ENCODE measurements around the gene PGBD5. TPM values are rescaled to one million over a fixed set of nuclear protein-coding genes. Genes with fewer than 3 reads are reported as not detected.

PGBD5 gene
- total and polyA plus RNA-seq, 9 of the 15 experiments (the other 6 are each of a cell fraction or from before 2014, with no cell fraction given), result under 0.01 to 0.40 (median 0.10) TPM; not detected in 3

GRCh38 chr1:230293390-230293700 lies 132.8 kb downstream of the PGBD5 start (continued):
- no peak for TF ChIP-seq PTTG1 (tag; IDR thresholded peaks at IDR 0.05; ENCODE audit: low read depth)
- TF ChIP-seq, protein P1, sequence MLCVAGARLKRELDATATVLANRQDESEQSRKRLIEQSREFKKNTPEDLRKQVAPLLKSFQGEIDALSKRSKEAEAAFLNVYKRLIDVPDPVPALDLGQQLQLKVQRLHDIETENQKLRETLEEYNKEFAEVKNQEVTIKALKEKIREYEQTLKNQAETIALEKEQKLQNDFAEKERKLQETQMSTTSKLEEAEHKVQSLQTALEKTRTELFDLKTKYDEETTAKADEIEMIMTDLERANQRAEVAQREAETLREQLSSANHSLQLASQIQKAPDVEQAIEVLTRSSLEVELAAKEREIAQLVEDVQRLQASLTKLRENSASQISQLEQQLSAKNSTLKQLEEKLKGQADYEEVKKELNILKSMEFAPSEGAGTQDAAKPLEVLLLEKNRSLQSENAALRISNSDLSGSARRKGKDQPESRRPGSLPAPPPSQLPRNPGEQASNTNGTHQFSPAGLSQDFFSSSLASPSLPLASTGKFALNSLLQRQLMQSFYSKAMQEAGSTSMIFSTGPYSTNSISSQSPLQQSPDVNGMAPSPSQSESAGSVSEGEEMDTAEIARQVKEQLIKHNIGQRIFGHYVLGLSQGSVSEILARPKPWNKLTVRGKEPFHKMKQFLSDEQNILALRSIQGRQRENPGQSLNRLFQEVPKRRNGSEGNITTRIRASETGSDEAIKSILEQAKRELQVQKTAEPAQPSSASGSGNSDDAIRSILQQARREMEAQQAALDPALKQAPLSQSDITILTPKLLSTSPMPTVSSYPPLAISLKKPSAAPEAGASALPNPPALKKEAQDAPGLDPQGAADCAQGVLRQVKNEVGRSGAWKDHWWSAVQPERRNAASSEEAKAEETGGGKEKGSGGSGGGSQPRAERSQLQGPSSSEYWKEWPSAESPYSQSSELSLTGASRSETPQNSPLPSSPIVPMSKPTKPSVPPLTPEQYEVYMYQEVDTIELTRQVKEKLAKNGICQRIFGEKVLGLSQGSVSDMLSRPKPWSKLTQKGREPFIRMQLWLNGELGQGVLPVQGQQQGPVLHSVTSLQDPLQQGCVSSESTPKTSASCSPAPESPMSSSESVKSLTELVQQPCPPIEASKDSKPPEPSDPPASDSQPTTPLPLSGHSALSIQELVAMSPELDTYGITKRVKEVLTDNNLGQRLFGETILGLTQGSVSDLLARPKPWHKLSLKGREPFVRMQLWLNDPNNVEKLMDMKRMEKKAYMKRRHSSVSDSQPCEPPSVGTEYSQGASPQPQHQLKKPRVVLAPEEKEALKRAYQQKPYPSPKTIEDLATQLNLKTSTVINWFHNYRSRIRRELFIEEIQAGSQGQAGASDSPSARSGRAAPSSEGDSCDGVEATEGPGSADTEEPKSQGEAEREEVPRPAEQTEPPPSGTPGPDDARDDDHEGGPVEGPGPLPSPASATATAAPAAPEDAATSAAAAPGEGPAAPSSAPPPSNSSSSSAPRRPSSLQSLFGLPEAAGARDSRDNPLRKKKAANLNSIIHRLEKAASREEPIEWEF (CRISPR knock-in tag; IDR thresholded peaks at IDR 0.05), result no peak
- TF ChIP-seq CXXC5 (CRISPR knock-in tag; IDR thresholded peaks at IDR 0.05), result no peak
- TF ChIP-seq KLF1 (tag; IDR thresholded peaks at IDR 0.05), result no peak
- TF ChIP-seq SNAPC5 (CRISPR knock-in tag; IDR thresholded peaks at IDR 0.05), result no peak

Measured in K562 (cell line).